ENCODE results near the gene TACO1. TPM values are rescaled to one million over a fixed set of nuclear protein-coding genes. Genes with fewer than 3 reads are reported as not detected.

TACO1 gene
- 10 to 100 TPM; 11.5 to 31.5 (median 22.4) TPM for total RNA-seq

GRCh38 chr17:63600569-63601438 lies at the start of gene TACO1:
TSS of gene TACO1 (plus strand) at chr17:63600895. CDS start at chr17:63601084, 189 bp downstream.
- Histone ChIP-seq H3K4me1 (replicated peaks in 1 of 2) (peaks cover 5 to 12% of the 10 kb centered on the region in 2 donors), H3K4me3 (peak within 1 kb of the TSS; percentile 87 to 100 (median 98)), H3K27ac (peak within 1 kb of the TSS in 1 of 2 donors; percentile 75)
- 0 to 2% (median 1%) methylated on average over 3 to 21 of the region's 61 CpGs; no CpG with 5 or more reads in 5 of the 10 experiments for WGBS, 10 experiments
- ATAC-seq (replicated peaks in 6 of 8) = peak; percentile 96 to 99 (median 99)
- in situ Hi-C loops (cut with MboI; ENCODE audit: low pct_unique_long_range_greater_than_20kb in 2 of 9, low sequenced_read_pairs in 9 of 9, unreplicated experiment in 9 of 9) = loop anchor here in 5 of 9 experiments (10.0 to 25.0 kb wide), 2 partner anchors 164 to 176 kb away; partner anchors contain the start of gene CYB561 (in 4 of the 5)

- H3K4me1 ChIP-seq (replicated peaks in 1 of 2) = peaks cover 0 to 19% of the 10 kb centered on the region in 2 donors
- ATAC-seq (replicated peaks in 6 of 8) = no peak
- 49 to 100% (median 68%) methylated on average over 2 to 6 of the region's 6 CpGs for WGBS, 10 experiments
- no peak overlapping the region for H3K27ac ChIP-seq
- peak overlapping the region; percentile 59 to 90 (median 76) for H3K4me3 ChIP-seq
- in situ Hi-C loops (cut with MboI; ENCODE audit: low pct_unique_long_range_greater_than_20kb in 2 of 9, low sequenced_read_pairs in 9 of 9, unreplicated experiment in 9 of 9) = no loop called here
Observed at GRCh38 chr17:63552211-63552610, 48.5 kb upstream of the TACO1 start.

GRCh38 chr17:63555500-63556156 lies 45.1 kb upstream of the TACO1 start:
- peaks cover 0 to 15% of the 10 kb centered on the region in 2 donors for H3K4me1 ChIP-seq (replicated peaks in 1 of 2)
- H3K4me3 ChIP-seq = no peak overlapping the region
- 89 to 100% (median 94%) methylated on average over 2 to 6 of the region's 7 CpGs; no CpG with 5 or more reads in 1 of the 10 experiments for WGBS, 10 experiments
- no peak overlapping the region for H3K27ac ChIP-seq
- in situ Hi-C loops (cut with MboI; ENCODE audit: low pct_unique_long_range_greater_than_20kb in 2 of 9, low sequenced_read_pairs in 9 of 9, unreplicated experiment in 9 of 9) = no loop called here
- ATAC-seq (replicated peaks in 6 of 8) = no peak

- H3K27ac ChIP-seq = no peak overlapping the region
- in situ Hi-C loops (cut with MboI; ENCODE audit: low pct_unique_long_range_greater_than_20kb in 2 of 9, low sequenced_read_pairs in 9 of 9, unreplicated experiment in 9 of 9) = no loop called here
- H3K4me1 ChIP-seq (replicated peaks in 1 of 2) = peaks cover 0 to 11% of the 10 kb centered on the region in 2 donors
- no peak for ATAC-seq (replicated peaks in 6 of 8)
- WGBS, 10 experiments = 82 to 97% (median 92%) methylated on average over 2 of the region's 2 CpGs
- H3K4me3 ChIP-seq = no peak overlapping the region
Observed at GRCh38 chr17:63557416-63557815, 43.3 kb upstream of the TACO1 start.

- 43 to 100% (median 90%) methylated on average over 1 to 3 of the region's 3 CpGs; no CpG with 5 or more reads in 1 of the 10 experiments for WGBS, 10 experiments
- H3K4me1 ChIP-seq (replicated peaks in 1 of 2) = peaks cover 0 to under 1% of the 10 kb centered on the region in 2 donors
- ATAC-seq (replicated peaks in 6 of 8) = no peak
- in situ Hi-C loops (cut with MboI; ENCODE audit: low pct_unique_long_range_greater_than_20kb in 2 of 9, low sequenced_read_pairs in 9 of 9, unreplicated experiment in 9 of 9) = no loop called here
- H3K4me3 ChIP-seq = no peak overlapping the region
- no peak overlapping the region for H3K27ac ChIP-seq
Observed at GRCh38 chr17:63558441-63558840, 42.3 kb upstream of the TACO1 start.

- H3K4me3 ChIP-seq = no peak overlapping the region
- H3K4me1 ChIP-seq (replicated peaks in 1 of 2) = no peaks in the 10 kb centered on the region
- no peak overlapping the region for H3K27ac ChIP-seq
- in situ Hi-C loops (cut with MboI; ENCODE audit: low pct_unique_long_range_greater_than_20kb in 2 of 9, low sequenced_read_pairs in 9 of 9, unreplicated experiment in 9 of 9) = no loop called here
- no peak for ATAC-seq (replicated peaks in 6 of 8)
Observed at GRCh38 chr17:63561819-63562218, 38.9 kb upstream of the TACO1 start.

- peak in 3 of 8 experiments; percentile 51 to 88 (median 57) for ATAC-seq (replicated peaks in 6 of 8)
- no peak overlapping the region for H3K4me3 ChIP-seq
- H3K27ac ChIP-seq = no peak overlapping the region
- in situ Hi-C loops (cut with MboI; ENCODE audit: low pct_unique_long_range_greater_than_20kb in 2 of 9, low sequenced_read_pairs in 9 of 9, unreplicated experiment in 9 of 9) = no loop called here
- 54 to 100% (median 92%) methylated on average over 1 to 2 of the region's 2 CpGs; no CpG with 5 or more reads in 1 of the 10 experiments for WGBS, 10 experiments
- H3K4me1 ChIP-seq (replicated peaks in 1 of 2) = no peaks in the 10 kb centered on the region
Observed at GRCh38 chr17:63563339-63563738, 37.4 kb upstream of the TACO1 start.

- ATAC-seq (replicated peaks in 6 of 8) = no peak
- in situ Hi-C loops (cut with MboI; ENCODE audit: low pct_unique_long_range_greater_than_20kb in 2 of 9, low sequenced_read_pairs in 9 of 9, unreplicated experiment in 9 of 9) = no loop called here
- Histone ChIP-seq H3K4me3 (no peak overlapping the region), H3K27ac (no peak overlapping the region), H3K4me1 (replicated peaks in 1 of 2) (no peaks in the 10 kb centered on the region)
- WGBS, 10 experiments = 83 to 100% (median 100%) methylated on average over 1 to 4 of the region's 5 CpGs; no CpG with 5 or more reads in 3 of the 10 experiments
Observed at GRCh38 chr17:63564562-63564961, 36.1 kb upstream of the TACO1 start.

- 40 to 100% (median 82%) methylated on average over 1 of the region's 1 CpG; no CpG with 5 or more reads in 2 of the 10 experiments for WGBS, 10 experiments
Observed at GRCh38 chr17:63567229-63567628, 33.5 kb upstream of the TACO1 start.

GRCh38 chr17:63568563-63568962 lies 32.1 kb upstream of the TACO1 start:
- in situ Hi-C loops (cut with MboI; ENCODE audit: low pct_unique_long_range_greater_than_20kb in 2 of 9, low sequenced_read_pairs in 9 of 9, unreplicated experiment in 9 of 9) = no loop called here
- ATAC-seq (replicated peaks in 6 of 8) = peak in 1 of 8 experiments; percentile 57
- Histone ChIP-seq H3K4me3 (no peak overlapping the region), H3K27ac (no peak overlapping the region), H3K4me1 (replicated peaks in 1 of 2) (no peaks in the 10 kb centered on the region)
- WGBS, 10 experiments = 36 to 100% (median 80%) methylated on average over 1 to 7 of the region's 8 CpGs; no CpG with 5 or more reads in 3 of the 10 experiments

More at GRCh38 chr17:63567229-63567628, 33.5 kb upstream of the TACO1 start:
- no peaks in the 10 kb centered on the region for H3K4me1 ChIP-seq (replicated peaks in 1 of 2)
- no peak for ATAC-seq (replicated peaks in 6 of 8)
- no peak overlapping the region for H3K4me3 ChIP-seq
- no peak overlapping the region for H3K27ac ChIP-seq
- in situ Hi-C loops (cut with MboI; ENCODE audit: low pct_unique_long_range_greater_than_20kb in 2 of 9, low sequenced_read_pairs in 9 of 9, unreplicated experiment in 9 of 9) = no loop called here

- WGBS, 10 experiments = 50 to 100% (median 83%) methylated on average over 1 of the region's 1 CpG; no CpG with 5 or more reads in 4 of the 10 experiments
- Histone ChIP-seq H3K27ac (no peak overlapping the region), H3K4me3 (no peak overlapping the region), H3K4me1 (replicated peaks in 1 of 2) (peaks cover 0 to 3% of the 10 kb centered on the region in 2 donors)
- peak in 2 of 8 experiments; percentile 78 for ATAC-seq (replicated peaks in 6 of 8)
- in situ Hi-C loops (cut with MboI; ENCODE audit: low pct_unique_long_range_greater_than_20kb in 2 of 9, low sequenced_read_pairs in 9 of 9, unreplicated experiment in 9 of 9) = no loop called here
Observed at GRCh38 chr17:63571632-63572310, 28.9 kb upstream of the TACO1 start.

GRCh38 chr17:63573634-63574033 lies 27.1 kb upstream of the TACO1 start:
- Histone ChIP-seq H3K27ac (no peak overlapping the region), H3K4me3 (no peak overlapping the region), H3K4me1 (replicated peaks in 1 of 2) (peaks cover 0 to 3% of the 10 kb centered on the region in 2 donors)
- ATAC-seq (replicated peaks in 6 of 8) = peak in 2 of 8 experiments; percentile 46 to 74
- WGBS, 10 experiments = 29 to 100% (median 84%) methylated on average over 1 to 5 of the region's 5 CpGs; no CpG with 5 or more reads in 1 of the 10 experiments
- in situ Hi-C loops (cut with MboI; ENCODE audit: low pct_unique_long_range_greater_than_20kb in 2 of 9, low sequenced_read_pairs in 9 of 9, unreplicated experiment in 9 of 9) = no loop called here

All from motor neuron (in vitro differentiated cells).